Suprapubic skin (tissue), 4 donors: Measurements from ENCODE around the gene GPR33. TPM values are rescaled to one million over a fixed set of nuclear protein-coding genes. Genes with fewer than 3 reads are reported as not detected.

Experiments used
- DNase-seq, 2 donors: peaks; one replicate each; pipeline ENCODE4 v3.0.0-alpha.2; 2019; ENCODE audit warnings: low spot score in 2 of 2
- H3K27ac ChIP-seq: fragments of 200-600 bp; sonication (generic); one replicate; pipeline ENCODE4 v1.5.1; 2019
- H3K27me3 ChIP-seq: fragments of 200-600 bp; sonication (generic); one replicate; pipeline ENCODE4 v1.5.1; 2019
- H3K36me3 ChIP-seq: fragments of 200-600 bp; sonication (generic); one replicate; pipeline ENCODE4 v1.5.1; 2019
- H3K4me1 ChIP-seq: fragments of 200-600 bp; sonication (generic); one replicate; pipeline ENCODE4 v1.5.1; 2019
- H3K4me3 ChIP-seq: fragments of 200-600 bp; sonication (generic); one replicate; pipeline ENCODE4 v1.5.1; 2019; ENCODE audit warnings: mild to moderate bottlenecking
- H3K9me3 ChIP-seq: fragments of 200-600 bp; sonication (generic); one replicate; pipeline ENCODE4 v1.5.1; 2019
- CTCF ChIP-seq, 2 donors: fragments of 200-600 bp in 1 of 2; fragments of 450-650 bp in 1 of 2; sonication (generic) in 1 of 2; IDR thresholded peaks; one replicate each; pipeline ENCODE4 v1.5.1; 2016 to 2019; ENCODE audit warnings: antibody characterized with exemption in 2 of 2, mild to moderate bottlenecking in 1 of 2, moderate library complexity in 1 of 2
- EP300 ChIP-seq: sonication (generic); formaldehyde crosslinking; IDR thresholded peaks from one replicate; pipeline ENCODE4 v1.6.1; 2017; ENCODE audit warnings: antibody characterized with exemption
- POLR2A ChIP-seq, 2 donors: fragments of 450-650 bp; IDR thresholded peaks; one replicate each; pipeline ENCODE4 v1.6.1; 2017; ENCODE audit warnings: antibody characterized with exemption in 2 of 2, mild to moderate bottlenecking in 2 of 2, moderate library complexity in 2 of 2
- POLR2AphosphoS5 ChIP-seq, 3 donors: sonication (generic); formaldehyde crosslinking; IDR thresholded peaks; one replicate each; pipeline ENCODE4 v1.6.1; 2017; ENCODE audit warnings: antibody characterized with exemption in 3 of 3
- WGBS: methylation state at CpG from one replicate; pipeline ENCODE4 v1.1.5; 2018; 5-methylcytosine and 5-hydroxymethylcytosine counted together
- total RNA-seq, 4 donors: library from RNA; depleted of rRNA; stranded (reverse); fragments of >200 nt; gene quantifications; one replicate each; pipeline ENCODE4 v1.1.0, GENCODE V29; 2016

Gene GPR33
- total RNA-seq, 4 donors from 2014 or later: not detected

- Histone ChIP-seq H3K36me3 (no peaks in the 10 kb centered on the region), H3K9me3 (no peaks in the 10 kb centered on the region), H3K4me1 (no peaks in the 10 kb centered on the region), H3K27ac (no peak overlapping the region), H3K4me3 (no peak overlapping the region), H3K27me3 (no peaks in the 10 kb centered on the region)
- no peak for DNase-seq
- WGBS: 84% methylated on average over 8 of the region's 8 CpGs
- TF ChIP-seq POLR2A (IDR thresholded peaks at IDR 0.05) (no peak), CTCF (IDR thresholded peaks at IDR 0.05) (no peak), EP300 (no peak), POLR2AphosphoS5 (IDR thresholded peaks at IDR 0.05) (no peak)
Measured at GRCh38 chr14:31492759-31493498, 5.1 kb upstream of the GPR33 start.

- Histone ChIP-seq H3K4me1 (no peaks in the 10 kb centered on the region), H3K4me3 (no peak overlapping the region), H3K27me3 (no peaks in the 10 kb centered on the region), H3K36me3 (no peaks in the 10 kb centered on the region), H3K27ac (no peak overlapping the region), H3K9me3 (no peaks in the 10 kb centered on the region)
- DNase-seq: no peak
- TF ChIP-seq CTCF (IDR thresholded peaks at IDR 0.05) (no peak), EP300 (no peak), POLR2A (IDR thresholded peaks at IDR 0.05) (no peak), POLR2AphosphoS5 (IDR thresholded peaks at IDR 0.05) (no peak)
Measured at GRCh38 chr14:31489691-31490090, 1.9 kb upstream of the GPR33 start.

- H3K4me1 ChIP-seq: no peaks in the 10 kb centered on the region
- no peaks in the 10 kb centered on the region for H3K9me3 ChIP-seq
- H3K27me3 ChIP-seq: no peaks in the 10 kb centered on the region
- no peaks in the 10 kb centered on the region for H3K36me3 ChIP-seq
- TF ChIP-seq CTCF (IDR thresholded peaks at IDR 0.05): no peak
- no peak for TF ChIP-seq POLR2AphosphoS5 (IDR thresholded peaks at IDR 0.05)
- no peak for TF ChIP-seq EP300
- TF ChIP-seq POLR2A (IDR thresholded peaks at IDR 0.05): no peak
- DNase-seq: no peak
- 73% methylated on average over 2 of the region's 2 CpGs for WGBS
- no peak overlapping the region for H3K4me3 ChIP-seq
- no peak overlapping the region for H3K27ac ChIP-seq
Measured at GRCh38 chr14:31486764-31487163, 1.1 kb downstream of the GPR33 start.

GRCh38 chr14:31484754-31485153 is 3.1 kb downstream of the GPR33 start:
- Histone ChIP-seq H3K4me1 (no peaks in the 10 kb centered on the region), H3K9me3 (no peaks in the 10 kb centered on the region), H3K36me3 (no peaks in the 10 kb centered on the region), H3K27ac (no peak overlapping the region), H3K27me3 (no peaks in the 10 kb centered on the region), H3K4me3 (no peak overlapping the region)
- WGBS: 88% methylated on average over 3 of the region's 3 CpGs
- DNase-seq: no peak
- TF ChIP-seq CTCF (IDR thresholded peaks at IDR 0.05) (no peak), EP300 (no peak), POLR2A (IDR thresholded peaks at IDR 0.05) (no peak), POLR2AphosphoS5 (IDR thresholded peaks at IDR 0.05) (no peak)

GRCh38 chr14:31480156-31480555 is 7.7 kb downstream of the GPR33 start:
- TF ChIP-seq POLR2AphosphoS5 (IDR thresholded peaks at IDR 0.05): no peak
- TF ChIP-seq CTCF (IDR thresholded peaks at IDR 0.05): no peak
- no peak for TF ChIP-seq EP300
- no peak for TF ChIP-seq POLR2A (IDR thresholded peaks at IDR 0.05)
- Histone ChIP-seq H3K27ac (no peak overlapping the region), H3K36me3 (no peaks in the 10 kb centered on the region), H3K4me3 (no peak overlapping the region), H3K4me1 (no peaks in the 10 kb centered on the region), H3K9me3 (no peaks in the 10 kb centered on the region), H3K27me3 (no peaks in the 10 kb centered on the region)
- 50% methylated on average over 4 of the region's 4 CpGs for WGBS
- DNase-seq: no peak
